NCI-H1048 (cell line): ENCODE data around the gene ANKRD44.
"Not testable (repeated sequence)": the region's sequence is repeated elsewhere in the genome, so short reads cannot be mapped to it uniquely, and the experiment has no call there.

Experiments used
- DNase-seq: peaks from one replicate; lab custom pipeline; 2025; lab: John Stamatoyannopoulos, UW

ANKRD44 gene

DNA sequence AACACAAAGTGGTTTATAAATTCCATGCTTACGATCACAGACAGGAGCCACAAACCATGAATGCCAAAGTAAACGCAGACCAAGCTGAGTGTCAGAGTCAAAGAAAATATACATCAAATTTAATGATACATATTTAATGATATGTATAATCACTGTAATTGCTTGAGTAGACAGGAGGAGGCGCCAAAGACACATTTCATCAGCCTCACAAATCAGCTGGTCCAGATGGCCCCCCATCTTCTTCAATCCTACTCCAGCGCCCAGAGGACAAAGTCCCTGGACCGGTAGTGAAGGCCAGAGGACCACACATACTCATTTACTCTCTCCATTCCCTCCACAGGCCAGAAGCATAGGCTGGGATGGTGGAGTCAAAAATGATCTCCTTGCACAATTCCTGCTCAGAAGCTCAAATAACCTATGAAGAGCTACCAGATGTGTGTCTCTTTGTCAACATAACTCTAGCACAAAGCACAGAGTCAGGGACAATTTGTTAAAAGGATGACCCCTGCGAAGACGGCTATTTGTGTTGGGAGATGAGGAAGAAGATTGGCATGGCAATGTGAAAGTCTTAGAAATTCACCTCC lies 234.7 kb downstream of the ANKRD44 start:
- DNase-seq, result no peak

DNA sequence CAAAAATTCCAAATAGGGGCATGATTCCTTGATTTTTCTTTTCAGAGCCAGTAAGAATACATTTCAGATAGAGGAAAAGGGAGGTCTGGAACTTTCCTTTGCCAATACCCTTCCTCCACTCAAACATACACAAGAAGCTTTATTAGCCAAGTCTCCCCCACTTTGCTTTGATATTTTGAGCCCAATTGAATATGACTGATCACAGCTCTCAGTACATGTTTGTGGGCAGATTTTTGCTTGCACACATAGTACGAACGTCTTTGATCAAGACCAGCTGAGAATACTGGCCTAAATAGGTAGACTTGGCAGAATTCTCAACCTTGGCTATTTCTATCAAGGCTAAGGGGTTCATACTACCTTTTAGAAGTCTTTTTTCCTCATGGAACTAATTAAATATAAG lies 235.3 kb downstream of the ANKRD44 start:
- no peak for DNase-seq

DNA sequence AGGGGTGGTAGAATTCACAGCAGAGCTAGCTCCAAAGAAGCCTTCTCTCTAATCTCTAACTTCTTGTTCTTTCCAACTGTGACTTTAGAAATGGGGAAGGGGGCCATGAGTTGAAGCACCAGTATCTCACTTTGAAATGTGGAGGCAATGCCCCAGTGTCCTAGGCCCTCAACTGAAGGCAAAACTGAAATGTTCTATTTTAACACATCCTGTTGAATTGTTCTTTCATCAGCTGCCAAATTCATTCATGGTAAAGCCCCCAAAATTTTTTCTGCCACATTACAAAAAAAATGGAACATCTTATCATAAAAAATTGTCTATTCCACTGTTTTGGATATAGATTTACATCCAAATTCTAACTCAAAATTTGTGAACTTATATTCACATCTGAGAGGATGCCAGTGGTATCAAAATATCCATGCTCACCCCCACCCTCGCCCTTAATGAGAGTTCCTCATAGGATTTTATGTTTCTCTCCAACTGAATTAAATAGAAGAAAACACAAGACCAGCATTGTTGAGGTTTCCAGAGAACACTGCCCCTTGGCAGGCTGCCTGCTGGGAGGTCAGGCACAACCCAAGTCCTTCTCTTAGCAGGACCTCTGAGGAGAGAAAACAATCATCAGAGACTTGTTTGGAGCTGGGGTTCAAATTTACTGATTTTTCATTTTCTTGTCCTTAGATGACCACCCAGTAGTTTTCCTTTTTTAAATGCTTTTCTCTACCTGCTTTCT lies 236.7 kb downstream of the ANKRD44 start:
- DNase-seq, result no peak

- no peak for DNase-seq
Observed at GRCh38 chr2:197073270-197073669, 237.3 kb downstream of the ANKRD44 start.

DNA sequence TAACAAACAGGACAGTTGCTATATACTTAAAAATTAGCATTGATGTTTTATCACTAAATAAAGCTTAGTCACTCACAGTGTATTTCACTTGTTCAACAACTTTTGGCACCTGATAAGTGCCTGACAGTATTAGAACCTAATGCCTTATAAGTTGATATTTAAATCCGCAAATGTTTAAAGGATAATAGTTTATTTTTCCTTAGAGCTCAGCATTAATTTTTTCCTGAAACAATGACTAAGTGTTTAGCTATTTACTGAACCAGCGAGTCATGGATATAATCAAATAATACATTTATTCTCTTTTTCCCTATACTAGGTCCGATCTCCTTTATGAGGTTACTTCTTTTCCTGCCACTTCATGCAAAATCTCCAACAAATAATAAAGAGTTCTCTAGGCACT lies 238.0 kb downstream of the ANKRD44 start:
- DNase-seq, result no peak

DNA sequence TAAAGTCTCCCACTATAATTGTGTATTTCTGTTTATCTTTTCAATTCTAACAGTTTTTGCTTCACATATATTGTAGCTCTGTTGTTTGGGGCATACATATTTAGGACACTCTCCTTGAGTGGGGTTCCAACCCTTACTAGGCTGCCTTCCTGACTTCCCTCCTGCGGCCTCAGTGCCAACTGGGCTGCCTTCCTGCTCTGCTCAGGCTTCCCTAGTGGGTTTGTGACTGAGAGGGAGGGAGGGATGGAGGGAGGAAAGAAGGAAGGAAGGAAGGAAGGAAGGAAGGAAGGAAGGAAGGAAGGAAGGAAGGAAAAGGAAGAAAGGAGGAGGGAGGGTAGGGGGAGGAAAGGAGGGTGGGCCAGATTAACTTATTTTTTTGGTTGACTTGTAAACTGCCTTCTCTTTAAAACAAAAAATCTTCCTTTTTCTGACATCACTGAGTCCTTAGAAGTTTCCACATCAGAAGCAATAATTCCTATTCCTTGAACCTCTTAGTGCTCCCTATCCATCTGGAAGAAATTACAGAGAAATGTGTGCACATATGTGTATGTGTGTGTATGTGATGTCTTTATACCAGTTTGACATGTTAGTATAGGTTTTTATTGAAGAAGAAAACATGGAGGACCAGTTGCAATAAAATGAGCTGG lies 238.7 kb downstream of the ANKRD44 start:
- DNase-seq, result no peak

GRCh38 chr2:197071213-197071612 lies 239.4 kb downstream of the ANKRD44 start:
- no peak for DNase-seq

DNA sequence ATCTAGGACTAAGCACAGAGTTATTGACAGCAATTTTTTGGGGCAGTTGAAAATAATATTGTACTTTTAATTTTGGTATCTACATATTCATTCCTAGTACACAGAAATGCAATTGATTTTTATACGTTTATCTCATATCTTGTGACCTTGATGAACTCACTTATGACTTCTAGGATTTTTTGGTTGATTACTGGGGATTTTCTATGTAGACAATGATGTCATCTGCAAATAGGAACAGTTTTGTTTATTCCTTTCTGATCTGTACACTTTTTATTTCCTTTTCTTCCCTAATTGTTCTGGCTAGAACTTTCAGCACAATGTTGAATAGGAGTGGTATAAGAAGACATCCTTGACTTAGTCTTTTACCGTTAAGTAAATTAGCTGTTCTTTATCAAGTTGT lies 240.6 kb downstream of the ANKRD44 start:
- no peak for DNase-seq

- not testable (repeated sequence) for DNase-seq
Observed at GRCh38 chr2:197062574-197062973, 248.0 kb downstream of the ANKRD44 start.

- no peak for DNase-seq
Observed at GRCh38 chr2:197059477-197059876, 251.1 kb downstream of the ANKRD44 start.

GRCh38 chr2:197058777-197059300 lies 251.7 kb downstream of the ANKRD44 start:
- no peak for DNase-seq

GRCh38 chr2:197057959-197058358 lies 252.6 kb downstream of the ANKRD44 start:
- no peak for DNase-seq

DNA sequence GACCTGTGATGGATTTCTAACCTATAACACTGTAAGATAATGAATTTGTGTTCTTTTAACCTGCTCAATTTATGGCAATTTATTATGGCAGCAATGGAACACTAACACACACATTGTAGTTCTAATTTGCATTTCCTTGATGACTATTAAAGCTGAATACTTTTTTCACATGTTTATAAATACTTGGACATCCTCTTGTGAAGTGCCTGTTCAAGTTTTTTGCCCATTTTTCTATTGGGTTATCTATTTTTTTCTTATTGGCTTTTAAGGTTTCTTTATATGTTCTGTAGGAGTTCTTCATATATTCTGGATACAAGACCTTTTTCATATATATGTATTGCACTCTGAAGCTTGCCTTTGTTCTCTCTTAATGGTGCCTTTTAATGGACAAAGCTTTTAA lies 255.5 kb downstream of the ANKRD44 start:
- DNase-seq, result no peak

DNA sequence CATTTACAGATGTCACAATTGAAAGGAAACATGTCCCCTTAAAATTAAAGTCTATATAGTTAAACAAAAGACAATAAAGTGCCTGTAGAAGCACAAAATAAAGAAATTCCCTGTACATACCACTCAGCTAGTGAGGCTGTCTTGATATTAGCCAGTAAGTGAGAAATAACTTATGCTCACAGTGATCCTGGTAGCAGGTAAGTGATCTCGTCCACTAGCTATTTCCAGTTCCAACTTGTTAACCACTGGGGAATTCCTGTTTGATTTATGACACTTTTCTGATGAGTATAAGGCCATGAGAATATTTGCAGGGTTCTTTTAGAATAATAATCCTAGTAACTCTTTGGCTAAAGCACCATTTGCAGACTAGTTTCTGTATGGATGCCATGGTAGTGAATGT lies 256.1 kb downstream of the ANKRD44 start:
- DNase-seq, result no peak

DNA sequence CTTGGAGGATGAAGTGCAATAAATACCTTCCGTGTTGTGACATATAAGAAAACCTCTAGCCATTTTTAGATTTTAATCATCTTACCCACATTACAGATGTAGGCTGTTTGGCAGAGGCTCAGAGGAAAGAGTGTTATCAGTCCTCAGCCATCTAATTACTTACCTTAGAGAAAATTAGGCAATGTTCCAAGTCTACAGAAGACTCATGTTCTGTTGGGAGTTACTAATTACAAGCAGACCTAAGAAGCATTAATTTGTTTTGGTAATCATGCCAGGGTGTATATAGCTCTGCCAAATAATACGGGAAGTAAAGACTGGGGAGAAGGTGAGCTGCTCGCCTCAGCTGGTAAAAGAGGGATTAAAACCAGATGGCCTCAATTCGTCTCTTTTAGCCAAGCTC lies 258.2 kb downstream of the ANKRD44 start:
- no peak for DNase-seq

GRCh38 chr2:197045115-197045514 lies 265.5 kb downstream of the ANKRD44 start:
- DNase-seq, result no peak

DNA sequence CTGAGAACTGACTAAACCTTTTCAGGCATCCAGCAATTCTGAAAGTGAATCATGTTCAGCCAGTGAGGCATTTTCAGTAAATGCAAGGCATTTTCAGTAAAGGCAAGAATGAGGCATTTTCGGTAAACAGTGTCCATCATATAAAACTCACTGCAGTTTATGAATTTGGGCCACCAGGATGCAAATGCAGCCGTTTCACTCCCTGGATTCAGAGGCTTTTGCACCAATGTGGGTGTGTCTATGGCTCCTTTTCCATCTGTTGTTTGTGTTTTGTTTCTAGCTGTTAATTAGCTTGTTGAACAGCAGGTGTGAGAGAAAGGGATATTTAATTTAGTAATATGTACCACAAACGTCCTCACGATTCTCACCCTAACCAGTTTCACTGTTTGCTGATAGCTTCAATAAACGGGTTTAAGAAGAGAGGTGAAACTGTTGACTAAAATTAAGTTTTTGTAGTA lies 267.8 kb downstream of the ANKRD44 start:
- DNase-seq, result no peak

GRCh38 chr2:197037863-197038398 lies 272.6 kb downstream of the ANKRD44 start:
- no peak for DNase-seq

- DNase-seq, result no peak
Observed at GRCh38 chr2:197035002-197035401, 275.6 kb downstream of the ANKRD44 start.

- DNase-seq, result no peak
Observed at GRCh38 chr2:197034292-197034691, 276.3 kb downstream of the ANKRD44 start.

- DNase-seq, result no peak
Observed at GRCh38 chr2:197033222-197033621, 277.4 kb downstream of the ANKRD44 start.

- DNase-seq, result no peak
Observed at GRCh38 chr2:197031803-197032202, 278.8 kb downstream of the ANKRD44 start.

DNA sequence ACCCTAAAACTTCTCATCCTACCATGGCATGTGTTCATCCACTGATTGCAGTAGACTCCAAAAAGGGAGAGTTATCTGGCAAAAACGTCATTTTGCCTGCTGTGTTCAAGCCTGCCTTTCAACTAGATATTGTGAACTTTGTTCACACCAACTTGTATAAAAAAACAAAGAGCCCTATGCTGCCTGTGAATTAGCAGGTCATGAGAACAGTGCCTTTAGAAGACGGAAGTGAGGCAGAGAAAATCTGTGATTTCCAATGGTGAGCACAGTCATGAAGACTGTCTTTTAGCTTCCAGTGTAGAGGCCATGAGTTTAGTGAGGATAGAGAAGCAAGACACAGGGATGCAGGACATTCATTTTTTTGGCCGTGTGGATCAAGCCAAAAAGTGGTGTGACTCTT lies 280.5 kb downstream of the ANKRD44 start:
- DNase-seq, result no peak
